Tibial artery (tissue), 4 donors: Measurements from ENCODE around the gene RBBP9.

ENCODE experiments used
- DNase-seq, 2 donors: peaks; one replicate each; pipeline ENCODE4 v3.0.0-alpha.2; 2019
- H3K27ac ChIP-seq, 2 donors: fragments of 200-600 bp; sonication (generic) in 1 of 2; 1 replicate in 1 of 2; 2 replicates in 1 of 2; pipeline ENCODE4 v1.5.1; 2018 to 2019; ENCODE audit warnings: mild to moderate bottlenecking in 1 of 2
- H3K27me3 ChIP-seq, 2 donors: fragments of 200-600 bp; sonication (generic) in 1 of 2; one replicate each; pipeline versions ENCODE4 v1.5.1 to v1.6.0; 2016 to 2019
- H3K36me3 ChIP-seq, 3 donors: fragments of 200-600 bp; sonication (generic) in 2 of 3; one replicate each; pipeline ENCODE4 v1.5.1; 2016 to 2019; ENCODE audit warnings: mild to moderate bottlenecking in 2 of 3
- H3K4me1 ChIP-seq, 4 donors: fragments of 200-600 bp; sonication (generic) in 2 of 4; 1 replicate in 3 of 4; 2 replicates in 1 of 4; pipeline ENCODE4 v1.5.1; 2016 to 2019
- H3K4me3 ChIP-seq, 2 donors: fragments of 200-600 bp; sonication (generic) in 1 of 2; 1 replicate in 1 of 2; 2 replicates in 1 of 2; pipeline ENCODE4 v1.5.1; 2018 to 2019; ENCODE audit warnings: mild to moderate bottlenecking in 2 of 2
- H3K9me3 ChIP-seq, 3 donors: fragments of 200-600 bp; sonication (generic) in 1 of 3; one replicate each; pipeline ENCODE4 v1.5.1; 2016 to 2019
- CTCF ChIP-seq, 2 experiments: fragments of 200-600 bp in 1 of 2; fragments of 450-650 bp in 1 of 2; IDR thresholded peaks; one replicate each; pipeline ENCODE4 v1.5.1; 2017 to 2019; ENCODE audit warnings: antibody characterized with exemption in 2 of 2, mild to moderate bottlenecking in 1 of 2, moderate library complexity in 1 of 2
- intact Hi-C: fragments of 100-400 bp; cut with DNase I; formaldehyde crosslinking; loops from one replicate; pipeline ENCODE4 v1.15.0; 2023; ENCODE audit warnings: low total_unique reads

The RBBP9 gene

GRCh38 chr20:18456600-18456999, 40.4 kb downstream of the RBBP9 start:
- intact Hi-C loops = no loop called here

GRCh38 chr20:18443886-18444285, 53.1 kb downstream of the RBBP9 start:
- TF ChIP-seq CTCF (IDR thresholded peaks at IDR 0.05) = no peak

More at GRCh38 chr20:18456600-18456999, 40.4 kb downstream of the RBBP9 start:
- no peak for TF ChIP-seq CTCF (IDR thresholded peaks at IDR 0.05)
- H3K27me3 ChIP-seq = no peaks in the 10 kb centered on the region
- no peak for DNase-seq
- H3K9me3 ChIP-seq = no peaks in the 10 kb centered on the region
- no peaks in the 10 kb centered on the region for H3K4me1 ChIP-seq
- H3K36me3 ChIP-seq = peaks cover 0 to 12% (median 0%) of the 10 kb centered on the region in 3 donors
- H3K4me3 ChIP-seq = no peak overlapping the region
- no peak overlapping the region for H3K27ac ChIP-seq

GRCh38 chr20:18440403-18440802, 56.6 kb downstream of the RBBP9 start:
- Histone ChIP-seq H3K4me1 (peaks cover 0 to 11% (median 4%) of the 10 kb centered on the region in 4 donors), H3K36me3 (no peaks in the 10 kb centered on the region), H3K27ac (no peak overlapping the region), H3K9me3 (no peaks in the 10 kb centered on the region), H3K4me3 (no peak overlapping the region), H3K27me3 (no peaks in the 10 kb centered on the region)
- DNase-seq = no peak
- no peak for TF ChIP-seq CTCF (IDR thresholded peaks at IDR 0.05)
- intact Hi-C loops = no loop called here

More at GRCh38 chr20:18443886-18444285, 53.1 kb downstream of the RBBP9 start:
- Histone ChIP-seq H3K27me3 (no peaks in the 10 kb centered on the region), H3K9me3 (no peaks in the 10 kb centered on the region), H3K4me1 (peaks cover 0 to 11% (median 4%) of the 10 kb centered on the region in 4 donors), H3K4me3 (no peak overlapping the region), H3K27ac (no peak overlapping the region), H3K36me3 (peaks cover 0 to 5% (median 0%) of the 10 kb centered on the region in 3 donors)
- intact Hi-C loops = no loop called here
- DNase-seq = no peak

GRCh38 chr20:18436847-18437246, 60.2 kb downstream of the RBBP9 start:
- TF ChIP-seq CTCF (IDR thresholded peaks at IDR 0.05) = no peak
- DNase-seq = no peak
- intact Hi-C loops = no loop called here
- Histone ChIP-seq H3K27me3 (no peaks in the 10 kb centered on the region), H3K36me3 (peaks cover 0 to 12% (median 0%) of the 10 kb centered on the region in 3 donors), H3K9me3 (no peaks in the 10 kb centered on the region), H3K27ac (no peak overlapping the region), H3K4me1 (no peaks in the 10 kb centered on the region), H3K4me3 (no peak overlapping the region)
